ENCODE measurements around the gene ITGB2.

The ITGB2 gene

GRCh38 chr21:44888581-44889550 lies 31.8 kb downstream of the ITGB2 start:
- TF ChIP-seq, protein P1, sequence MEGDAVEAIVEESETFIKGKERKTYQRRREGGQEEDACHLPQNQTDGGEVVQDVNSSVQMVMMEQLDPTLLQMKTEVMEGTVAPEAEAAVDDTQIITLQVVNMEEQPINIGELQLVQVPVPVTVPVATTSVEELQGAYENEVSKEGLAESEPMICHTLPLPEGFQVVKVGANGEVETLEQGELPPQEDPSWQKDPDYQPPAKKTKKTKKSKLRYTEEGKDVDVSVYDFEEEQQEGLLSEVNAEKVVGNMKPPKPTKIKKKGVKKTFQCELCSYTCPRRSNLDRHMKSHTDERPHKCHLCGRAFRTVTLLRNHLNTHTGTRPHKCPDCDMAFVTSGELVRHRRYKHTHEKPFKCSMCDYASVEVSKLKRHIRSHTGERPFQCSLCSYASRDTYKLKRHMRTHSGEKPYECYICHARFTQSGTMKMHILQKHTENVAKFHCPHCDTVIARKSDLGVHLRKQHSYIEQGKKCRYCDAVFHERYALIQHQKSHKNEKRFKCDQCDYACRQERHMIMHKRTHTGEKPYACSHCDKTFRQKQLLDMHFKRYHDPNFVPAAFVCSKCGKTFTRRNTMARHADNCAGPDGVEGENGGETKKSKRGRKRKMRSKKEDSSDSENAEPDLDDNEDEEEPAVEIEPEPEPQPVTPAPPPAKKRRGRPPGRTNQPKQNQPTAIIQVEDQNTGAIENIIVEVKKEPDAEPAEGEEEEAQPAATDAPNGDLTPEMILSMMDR (IDR thresholded peaks at IDR 0.05), result no peak

DNA sequence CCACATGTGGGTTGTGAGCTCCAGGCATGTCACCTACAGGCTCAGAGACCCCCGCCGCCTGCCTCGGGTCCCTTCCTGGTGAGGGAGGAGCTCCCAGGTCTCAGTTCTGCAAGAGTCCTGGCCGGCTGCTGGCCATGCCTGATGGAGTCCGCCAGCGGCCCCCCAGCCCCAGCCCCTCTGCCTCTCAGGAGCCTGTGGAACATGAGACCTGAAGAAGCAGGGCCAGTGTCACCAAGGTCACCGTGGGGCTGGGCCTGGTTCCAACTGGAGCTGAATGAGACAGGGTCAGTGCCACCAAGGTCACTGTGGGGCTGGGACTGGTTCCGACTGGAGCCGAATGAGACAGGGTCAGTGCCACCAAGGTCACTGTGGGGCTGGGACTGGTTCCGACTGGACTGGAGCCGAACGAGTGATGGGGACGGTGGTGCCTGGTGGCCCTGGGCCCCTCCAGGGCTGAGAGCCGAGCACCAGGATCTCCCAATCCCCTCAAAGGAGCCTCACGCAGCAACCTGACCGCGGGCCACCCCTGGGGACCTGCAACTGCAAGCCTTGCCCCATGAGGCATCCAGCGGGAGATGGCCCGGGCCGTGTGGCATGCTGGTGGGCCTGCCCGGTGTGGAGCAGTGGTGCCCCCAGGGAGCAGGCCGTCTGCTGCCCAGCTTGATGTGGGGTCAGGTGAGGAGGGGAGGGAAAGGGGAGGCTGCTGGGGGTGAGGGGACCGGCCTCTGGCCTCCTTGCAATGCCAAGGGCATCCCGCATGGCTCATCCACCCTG lies 32.7 kb downstream of the ITGB2 start:
- TF ChIP-seq, protein P1 (IDR thresholded peaks at IDR 0.05), result no peak

GRCh38 chr21:44887126-44887806 lies 33.4 kb downstream of the ITGB2 start:
- TF ChIP-seq, protein P1 (IDR thresholded peaks at IDR 0.05), result no peak

GRCh38 chr21:44886113-44887075 lies 34.3 kb downstream of the ITGB2 start:
- TF ChIP-seq, protein P1 (IDR thresholded peaks at IDR 0.05), result no peak

DNA sequence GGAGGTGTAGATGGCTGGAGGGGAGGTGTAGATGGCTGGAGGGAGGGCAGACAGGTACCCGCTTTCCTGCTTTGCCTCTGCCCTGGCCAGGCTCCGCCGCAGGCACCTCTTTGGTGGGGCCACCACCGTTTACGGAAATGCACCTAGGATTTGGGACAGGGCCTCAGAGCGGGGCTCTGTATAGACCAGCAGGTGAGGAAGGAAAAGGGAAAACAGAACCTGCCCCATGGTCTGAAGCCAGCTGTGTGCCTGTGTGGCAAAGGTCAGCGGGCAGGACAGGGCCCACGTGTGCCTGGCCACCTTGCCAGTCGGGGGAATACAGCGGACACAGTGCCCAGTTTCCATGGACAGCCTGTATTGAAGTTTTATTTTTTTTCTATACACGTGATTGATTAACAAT lies 35.1 kb downstream of the ITGB2 start:
- TF ChIP-seq, protein P1 (IDR thresholded peaks at IDR 0.05), result no peak

GRCh38 chr21:44884097-44884496 lies 36.6 kb downstream of the ITGB2 start:
- TF ChIP-seq, protein P1 (IDR thresholded peaks at IDR 0.05), result no peak
